GM19455 (cell line): ENCODE measurements around the gene OR2L3.
"Not testable (repeated sequence)": the region's sequence is repeated elsewhere in the genome, so short reads cannot be mapped to it uniquely, and the experiment has no call there.

Experiments used
- ATAC-seq: cut with Tn5 transposase; IDR thresholded peaks from one replicate; pipeline ENCODE4 v1.9.1; 2021; ENCODE audit not compliant: unreplicated experiment

Gene OR2L3

GRCh38 chr1:248046536-248046935, at the start of gene OR2L3:
TSS of gene OR2L3 (plus strand) at chr1:248046836. CDS start at chr1:248060682, 13,846 bp downstream.
- ATAC-seq: no peak

GRCh38 chr1:247998811-247999210, 47.8 kb upstream of the OR2L3 start:
- no peak for ATAC-seq

GRCh38 chr1:248000169-248000568, 46.5 kb upstream of the OR2L3 start:
- no peak for ATAC-seq

GRCh38 chr1:248007778-248008177, 38.9 kb upstream of the OR2L3 start:
- ATAC-seq: no peak

- no peak for ATAC-seq
These were observed 37.0 kb upstream of the OR2L3 start for GRCh38 chr1:248009681-248010080.

- ATAC-seq: no peak
These were observed 33.4 kb upstream of the OR2L3 start, which contains the start of gene OR2L5 for GRCh38 chr1:248013229-248013710. TSS of gene OR2L5 (plus strand) at chr1:248013660. CDS start at chr1:248021948, 8,288 bp downstream.

GRCh38 chr1:248015803-248016202, 30.8 kb upstream of the OR2L3 start:
- no peak for ATAC-seq

- ATAC-seq: no peak
These were observed 16.9 kb upstream of the OR2L3 start, which contains the start of gene OR2L2 for GRCh38 chr1:248029770-248030169. TSS of gene OR2L2 (plus strand) at chr1:248030070. CDS start at chr1:248038268, 8,198 bp downstream.

GRCh38 chr1:248045209-248045608, 1.4 kb upstream of the OR2L3 start:
- ATAC-seq: no peak

- no peak for ATAC-seq
These were observed 372 bp downstream of the OR2L3 start for GRCh38 chr1:248047008-248047407.

- ATAC-seq: no peak
These were observed 8.0 kb downstream of the OR2L3 start for GRCh38 chr1:248054671-248055070.

GRCh38 chr1:248055261-248055660, 8.6 kb downstream of the OR2L3 start:
- no peak for ATAC-seq

GRCh38 chr1:248065071-248065470, 18.4 kb downstream of the OR2L3 start:
- no peak for ATAC-seq

- ATAC-seq: no peak
These were observed 19.0 kb downstream of the OR2L3 start for GRCh38 chr1:248065604-248066003.

GRCh38 chr1:248083864-248084263, 37.2 kb downstream of the OR2L3 start:
- ATAC-seq: not testable (repeated sequence)

GRCh38 chr1:248094884-248095283, 48.2 kb downstream of the OR2L3 start, which contains the start of gene OR2L13:
TSS of gene OR2L13 (plus strand) at chr1:248095184. CDS start at chr1:248099376, 4,192 bp downstream.
- ATAC-seq: no peak

- ATAC-seq: no peak
These were observed 51.9 kb downstream of the OR2L3 start for GRCh38 chr1:248098529-248098928.

GRCh38 chr1:248102847-248103246, 56.2 kb downstream of the OR2L3 start:
- no peak for ATAC-seq

GRCh38 chr1:248111157-248111556, 64.5 kb downstream of the OR2L3 start:
- no peak for ATAC-seq
